Fibroblast of mammary gland (primary cell): Measurements from ENCODE around the gene SCUBE1.

Experiments used
- DNase-seq: peaks from one replicate; pipeline ENCODE4 v3.0.0-alpha.2; 2010; ENCODE audit warnings: low read depth
- H3K4me3 ChIP-seq: 2 replicates; pipeline ENCODE4 v1.5.1; 2011; ENCODE audit warnings: low read depth, mild to moderate bottlenecking, low read length, moderate library complexity; ENCODE audit not compliant: control insufficient read depth
- CTCF ChIP-seq: conservative IDR thresholded peaks from 2 replicates; pipeline ENCODE4 v1.5.1; 2011; ENCODE audit warnings: low read depth, low read length, inconsistent platforms; ENCODE audit not compliant: control insufficient read depth, insufficient read depth

The SCUBE1 gene

DNA sequence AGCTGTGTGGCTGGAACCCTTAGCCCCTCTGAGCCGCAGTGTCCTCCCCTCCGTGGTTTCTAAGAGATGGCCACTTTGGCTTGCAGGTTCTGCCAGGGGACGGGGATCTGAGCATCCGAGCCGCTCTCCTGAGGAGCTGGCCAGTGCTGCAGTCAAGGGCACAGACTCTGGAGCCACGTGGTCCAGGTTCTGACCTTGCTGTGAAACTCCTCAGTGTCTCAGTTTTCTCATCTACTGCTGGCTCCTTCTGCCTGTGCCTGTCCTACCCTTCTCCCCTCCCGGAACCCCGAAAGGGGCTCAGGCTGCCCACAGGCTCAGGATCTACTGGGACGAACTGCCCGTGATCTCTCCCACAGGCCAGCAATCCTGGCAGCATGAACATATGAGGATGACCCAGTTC is 90.9 kb downstream of the SCUBE1 start:
- TF ChIP-seq CTCF = no peak
- DNase-seq = no peak

GRCh38 chr22:43249789-43250471 is 93.2 kb downstream of the SCUBE1 start:
- DNase-seq = no peak
- TF ChIP-seq CTCF = no peak
- H3K4me3 ChIP-seq = no peak overlapping the region

More for the DNA sequence above, 90.9 kb downstream of the SCUBE1 start:
- H3K4me3 ChIP-seq = no peak overlapping the region

GRCh38 chr22:43247546-43248260 is 95.5 kb downstream of the SCUBE1 start:
- H3K4me3 ChIP-seq = no peak overlapping the region
- no peak for TF ChIP-seq CTCF
- no peak for DNase-seq

DNA sequence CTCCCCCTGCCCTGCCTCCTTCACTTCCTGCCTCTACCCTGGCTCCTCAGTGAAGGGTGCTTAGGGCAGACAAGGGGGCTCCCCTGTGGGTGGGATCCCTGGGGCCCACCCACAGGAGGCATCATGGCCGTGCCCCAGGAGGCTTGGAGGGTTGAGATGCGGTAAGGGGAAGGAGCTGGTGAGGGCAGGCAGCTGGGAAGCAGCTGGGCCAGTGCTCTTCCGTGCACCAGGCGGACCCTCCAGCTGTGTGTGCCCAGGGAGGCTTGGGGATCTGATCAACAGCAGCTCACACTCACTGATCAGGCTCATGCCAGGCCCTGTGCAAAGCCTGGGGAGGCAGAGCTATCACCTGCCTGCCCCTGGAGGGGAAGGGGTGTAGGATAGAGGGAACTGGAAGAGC is 97.0 kb downstream of the SCUBE1 start:
- TF ChIP-seq CTCF = no peak
- no peak for DNase-seq
- H3K4me3 ChIP-seq = no peak overlapping the region

DNA sequence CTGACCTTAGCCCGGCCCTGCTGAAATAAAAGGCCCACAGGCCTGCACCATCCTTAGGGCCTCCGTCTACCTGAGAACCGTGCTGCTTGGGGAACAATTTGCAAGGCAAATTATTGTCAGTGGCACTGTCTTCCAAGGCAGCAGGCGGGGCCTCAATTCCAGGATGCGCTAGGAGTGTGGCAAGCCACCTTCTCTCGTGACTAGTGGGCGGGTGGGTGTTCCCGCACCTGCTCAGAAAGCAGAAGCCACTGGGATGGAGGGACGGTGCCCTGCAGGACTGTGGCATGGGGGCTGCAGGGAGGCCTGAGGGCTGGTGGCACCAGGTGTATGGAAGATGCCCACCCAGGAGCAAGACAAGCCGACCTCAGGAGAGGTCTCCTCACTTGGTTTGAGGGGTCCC is 97.5 kb downstream of the SCUBE1 start:
- no peak overlapping the region for H3K4me3 ChIP-seq
- TF ChIP-seq CTCF = no peak
- DNase-seq = no peak

DNA sequence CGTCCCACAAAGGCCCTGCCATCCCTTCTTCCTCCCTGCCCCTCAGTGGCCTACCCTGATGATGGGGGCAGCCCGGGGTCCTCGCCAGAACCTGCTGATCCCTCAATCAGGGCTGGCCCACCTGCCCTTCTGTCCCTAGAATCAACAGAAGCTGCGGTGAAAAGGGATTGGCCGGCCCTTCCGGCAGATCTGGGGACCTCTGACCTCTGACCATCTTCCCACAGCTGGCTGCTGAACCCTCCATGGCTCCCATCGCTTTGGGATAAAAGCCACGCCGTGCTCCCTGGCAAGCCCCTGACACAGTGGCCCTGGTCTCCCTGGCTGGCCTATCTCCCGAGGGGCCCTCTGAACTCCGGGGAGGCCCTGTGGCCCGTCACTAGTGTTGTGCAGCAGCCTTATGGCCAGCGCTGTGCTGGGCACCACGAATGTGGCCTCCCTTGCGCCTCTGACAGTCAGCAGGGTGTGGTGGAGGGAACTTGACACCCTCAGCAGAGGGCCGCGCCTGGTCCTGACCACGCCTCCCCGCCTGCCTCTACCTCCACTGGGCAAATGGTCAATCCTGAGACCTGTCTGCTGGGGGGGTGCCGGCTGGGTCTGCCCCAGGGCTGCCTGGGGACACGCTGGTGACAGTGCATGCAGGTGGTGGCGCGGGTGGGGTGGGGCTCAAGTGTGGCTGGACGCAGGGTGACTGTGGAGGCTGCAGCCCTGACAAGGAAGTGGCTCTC is 98.2 kb downstream of the SCUBE1 start:
- H3K4me3 ChIP-seq = no peak overlapping the region
- TF ChIP-seq CTCF = no peak
- DNase-seq = no peak
